Tibial nerve (tissue), 3 donors: ENCODE data around the gene ARIH2.

Experiments
- POLR2A ChIP-seq, 2 donors: fragments of 450-650 bp; IDR thresholded peaks; one replicate each; pipeline ENCODE4 v1.6.1; 2017; ENCODE audit warnings: antibody characterized with exemption in 2 of 2, mild to moderate bottlenecking in 2 of 2, moderate library complexity in 2 of 2
- TF ChIP-seq, protein P1 (sequence below), 5 experiments: fragments of 200-600 bp in 3 of 5; fragments of 450-650 bp in 2 of 5; sonication (generic) in 3 of 5; IDR thresholded peaks; one replicate each; pipeline ENCODE4 v1.5.1; 2016 to 2019; ENCODE audit warnings: antibody characterized with exemption in 5 of 5, mild to moderate bottlenecking in 3 of 5, moderate library complexity in 2 of 5

DNA sequence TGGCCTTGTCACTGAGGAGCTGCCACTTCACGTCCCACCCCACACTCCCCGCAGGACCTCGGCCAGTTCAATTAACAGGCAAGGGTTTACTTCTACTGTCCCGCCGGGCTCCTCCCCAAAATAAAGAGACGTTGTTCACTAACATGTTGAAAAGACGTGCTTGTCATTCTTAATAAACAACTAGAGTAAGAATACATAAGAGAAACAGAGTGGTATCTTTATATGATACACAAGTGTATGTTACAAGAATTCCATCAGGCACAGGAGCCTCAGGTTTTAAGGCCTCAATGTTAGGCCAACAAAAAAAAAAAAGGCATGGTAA, 110.9 kb downstream of the ARIH2 start:
- TF ChIP-seq POLR2A (IDR thresholded peaks at IDR 0.05), result no peak
- TF ChIP-seq, protein P1, sequence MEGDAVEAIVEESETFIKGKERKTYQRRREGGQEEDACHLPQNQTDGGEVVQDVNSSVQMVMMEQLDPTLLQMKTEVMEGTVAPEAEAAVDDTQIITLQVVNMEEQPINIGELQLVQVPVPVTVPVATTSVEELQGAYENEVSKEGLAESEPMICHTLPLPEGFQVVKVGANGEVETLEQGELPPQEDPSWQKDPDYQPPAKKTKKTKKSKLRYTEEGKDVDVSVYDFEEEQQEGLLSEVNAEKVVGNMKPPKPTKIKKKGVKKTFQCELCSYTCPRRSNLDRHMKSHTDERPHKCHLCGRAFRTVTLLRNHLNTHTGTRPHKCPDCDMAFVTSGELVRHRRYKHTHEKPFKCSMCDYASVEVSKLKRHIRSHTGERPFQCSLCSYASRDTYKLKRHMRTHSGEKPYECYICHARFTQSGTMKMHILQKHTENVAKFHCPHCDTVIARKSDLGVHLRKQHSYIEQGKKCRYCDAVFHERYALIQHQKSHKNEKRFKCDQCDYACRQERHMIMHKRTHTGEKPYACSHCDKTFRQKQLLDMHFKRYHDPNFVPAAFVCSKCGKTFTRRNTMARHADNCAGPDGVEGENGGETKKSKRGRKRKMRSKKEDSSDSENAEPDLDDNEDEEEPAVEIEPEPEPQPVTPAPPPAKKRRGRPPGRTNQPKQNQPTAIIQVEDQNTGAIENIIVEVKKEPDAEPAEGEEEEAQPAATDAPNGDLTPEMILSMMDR (IDR thresholded peaks at IDR 0.05), result no peak
